ENCODE measurements around the gene SSTR5. TPM values are rescaled to one million over a fixed set of nuclear protein-coding genes. Genes with fewer than 3 reads are reported as not detected.

The SSTR5 gene
- polyA plus RNA-seq, 2 of the 4 experiments (the other 2 are of a cell fraction) = 0.06 to 0.08 TPM

DNA sequence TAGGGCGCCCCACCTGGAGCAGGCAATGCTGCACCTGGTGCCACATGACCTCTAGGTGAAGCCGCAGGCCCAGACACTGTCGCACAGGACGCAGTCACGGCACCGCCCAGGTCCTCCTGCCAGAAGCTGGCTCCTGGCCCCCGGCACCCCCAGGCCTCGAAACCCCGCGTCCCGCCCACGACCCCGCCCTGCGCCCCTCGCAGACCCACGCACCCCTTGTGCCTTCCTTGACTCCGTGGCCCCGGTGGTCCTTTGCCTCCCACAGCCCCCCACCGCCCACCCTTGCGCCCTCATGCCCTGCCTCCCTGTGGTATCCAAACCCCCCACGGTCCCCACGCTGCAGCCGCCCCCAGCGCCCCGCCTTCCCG lies 29.8 kb downstream of the SSTR5 start:
- ChIA-PET CTCF (interaction anchor here (0.8 to 2.0 kb wide), 13 partner anchors 10 to 317 kb away, joined by 3 to 10 read pairs (median 5); no protein-coding TSS in a partner anchor), POLR2A (interaction anchor here (1.0 kb wide), 1 partner anchor 45 kb away, joined by 6 read pairs; no protein-coding TSS in a partner anchor)
- no peak for DNase-seq (ENCODE audit: low read depth in 1 of 2, low spot score in 1 of 2)
- H3K27ac ChIP-seq = no peak overlapping the region
- H3K4me3 ChIP-seq = no peak overlapping the region
- H3K9me3 ChIP-seq = no peaks in the 10 kb centered on the region
- ATAC-seq = no peak
- no peak for FAIRE-seq
- peaks cover 19% of the 10 kb centered on the region for H3K4me1 ChIP-seq
- 29% methylated on average over 6 of the region's 26 CpGs for WGBS (ENCODE audit: missing lambda C conversion rate)
- H3K4me2 ChIP-seq = no peak overlapping the region
- TF ChIP-seq, protein P1, sequence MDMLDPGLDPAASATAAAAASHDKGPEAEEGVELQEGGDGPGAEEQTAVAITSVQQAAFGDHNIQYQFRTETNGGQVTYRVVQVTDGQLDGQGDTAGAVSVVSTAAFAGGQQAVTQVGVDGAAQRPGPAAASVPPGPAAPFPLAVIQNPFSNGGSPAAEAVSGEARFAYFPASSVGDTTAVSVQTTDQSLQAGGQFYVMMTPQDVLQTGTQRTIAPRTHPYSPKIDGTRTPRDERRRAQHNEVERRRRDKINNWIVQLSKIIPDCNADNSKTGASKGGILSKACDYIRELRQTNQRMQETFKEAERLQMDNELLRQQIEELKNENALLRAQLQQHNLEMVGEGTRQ (IDR thresholded peaks at IDR 0.05) = no peak
- no peak for TF ChIP-seq EHF (CRISPR knock-in tag; IDR thresholded peaks at IDR 0.05)
- TF ChIP-seq, protein P2, sequence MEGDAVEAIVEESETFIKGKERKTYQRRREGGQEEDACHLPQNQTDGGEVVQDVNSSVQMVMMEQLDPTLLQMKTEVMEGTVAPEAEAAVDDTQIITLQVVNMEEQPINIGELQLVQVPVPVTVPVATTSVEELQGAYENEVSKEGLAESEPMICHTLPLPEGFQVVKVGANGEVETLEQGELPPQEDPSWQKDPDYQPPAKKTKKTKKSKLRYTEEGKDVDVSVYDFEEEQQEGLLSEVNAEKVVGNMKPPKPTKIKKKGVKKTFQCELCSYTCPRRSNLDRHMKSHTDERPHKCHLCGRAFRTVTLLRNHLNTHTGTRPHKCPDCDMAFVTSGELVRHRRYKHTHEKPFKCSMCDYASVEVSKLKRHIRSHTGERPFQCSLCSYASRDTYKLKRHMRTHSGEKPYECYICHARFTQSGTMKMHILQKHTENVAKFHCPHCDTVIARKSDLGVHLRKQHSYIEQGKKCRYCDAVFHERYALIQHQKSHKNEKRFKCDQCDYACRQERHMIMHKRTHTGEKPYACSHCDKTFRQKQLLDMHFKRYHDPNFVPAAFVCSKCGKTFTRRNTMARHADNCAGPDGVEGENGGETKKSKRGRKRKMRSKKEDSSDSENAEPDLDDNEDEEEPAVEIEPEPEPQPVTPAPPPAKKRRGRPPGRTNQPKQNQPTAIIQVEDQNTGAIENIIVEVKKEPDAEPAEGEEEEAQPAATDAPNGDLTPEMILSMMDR (IDR thresholded peaks at IDR 0.05) = no peak
- TF ChIP-seq ZC3H11A (IDR thresholded peaks at IDR 0.05) = no peak
- TF ChIP-seq ZNF302 (CRISPR knock-in tag; IDR thresholded peaks at IDR 0.05) = no peak
- no peak for TF ChIP-seq FOXS1 (CRISPR knock-in tag; IDR thresholded peaks at IDR 0.05)
- no peak for TF ChIP-seq KDM1A (IDR thresholded peaks at IDR 0.05; ENCODE audit: low read depth)
- no peak for TF ChIP-seq RCOR1 (IDR thresholded peaks at IDR 0.05; ENCODE audit: low read depth, low read length)
- no peak for TF ChIP-seq GATA3 (IDR thresholded peaks at IDR 0.05; ENCODE audit: borderline replicate concordance)
- TF ChIP-seq CEBPB (IDR thresholded peaks at IDR 0.05) = no peak
- TF ChIP-seq KDM5A (IDR thresholded peaks at IDR 0.05) = no peak
- no peak for TF ChIP-seq ZFP36 (IDR thresholded peaks at IDR 0.05; ENCODE audit: borderline replicate concordance, partially characterized antibody)
- TF ChIP-seq RNF2 (IDR thresholded peaks at IDR 0.05; ENCODE audit: borderline replicate concordance, low read depth) = no peak
- no peak for TF ChIP-seq FOSB (CRISPR knock-in tag; IDR thresholded peaks at IDR 0.05)
- TF ChIP-seq POLR2AphosphoS2 (conservative IDR thresholded peaks at IDR 0.05; ENCODE audit: low read length) = no peak
- no peak for TF ChIP-seq RFX5 (IDR thresholded peaks at IDR 0.05)
- TF ChIP-seq JUN (IDR thresholded peaks at IDR 0.05) = no peak
- no peak for TF ChIP-seq HOXA7 (CRISPR knock-in tag; IDR thresholded peaks at IDR 0.05)
- TF ChIP-seq EHMT2 (IDR thresholded peaks at IDR 0.05; ENCODE audit: low read depth) = no peak

DNA sequence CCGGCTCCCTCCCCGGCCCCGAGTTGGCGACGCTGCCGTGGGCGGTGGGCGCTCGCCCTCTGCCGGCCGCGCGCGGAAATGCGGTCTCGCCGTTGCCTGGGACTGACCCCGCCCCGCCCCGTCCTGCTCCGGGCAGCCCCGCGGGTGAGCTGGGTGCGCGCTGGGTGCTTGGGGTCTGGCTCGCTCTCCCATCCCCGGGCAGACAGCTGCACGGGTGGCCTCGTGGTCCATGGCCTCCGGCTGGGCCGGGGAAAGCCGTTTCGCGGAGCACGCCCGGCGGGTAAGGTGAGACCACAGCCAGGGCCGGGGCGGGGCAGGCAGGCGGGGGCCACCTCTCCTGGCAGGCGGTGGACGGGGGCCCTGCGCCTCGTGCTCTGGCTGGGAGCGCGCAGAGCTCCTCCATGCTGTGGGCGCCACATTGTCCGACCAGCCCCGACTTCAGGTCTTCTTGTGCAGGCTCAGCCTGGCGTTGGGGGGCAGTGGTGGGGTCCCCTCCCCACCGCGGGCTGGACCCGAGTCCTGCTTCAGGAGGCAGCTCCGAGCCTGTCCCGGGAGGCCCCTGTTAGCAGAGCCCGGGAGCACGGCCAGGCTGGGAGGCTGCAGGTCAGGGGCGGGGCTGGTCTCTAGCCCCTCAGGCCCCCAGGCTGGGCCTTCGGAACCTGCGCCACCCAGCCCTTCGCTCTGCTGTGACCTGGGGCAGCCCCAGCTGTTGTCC lies 30.5 kb downstream of the SSTR5 start:
- H3K4me1 ChIP-seq = peaks cover 19% of the 10 kb centered on the region
- peak overlapping the region; percentile 48 to 74; a peak in 4 of 6 replicates for H3K27ac ChIP-seq
- peak overlapping the region; percentile 28; the same call in 2 of the 3 replicates for H3K4me3 ChIP-seq
- CTCF ChIA-PET = interaction anchor here (0.7 to 1.8 kb wide), 32 partner anchors 9 to 517 kb away, joined by 3 to 12 read pairs (median 4); partner anchors contain the start of genes GNG13 and TPSG1
- ATAC-seq = peak in 1 of 2 experiments; percentile 64; a peak in 3 of 6 replicates
- DNase-seq (ENCODE audit: low read depth in 1 of 2, low spot score in 1 of 2) = peak in 1 of 2 experiments; percentile 62
- no peaks in the 10 kb centered on the region for H3K9me3 ChIP-seq
- 42% methylated on average over 4 of the region's 61 CpGs for WGBS (ENCODE audit: missing lambda C conversion rate)
- no peak for TF ChIP-seq HEYL (CRISPR knock-in tag; IDR thresholded peaks at IDR 0.05)
- TF ChIP-seq FOSL2 (IDR thresholded peaks at IDR 0.05) = no peak
- TF ChIP-seq FOSL2 (CRISPR knock-in tag; IDR thresholded peaks at IDR 0.05) = no peak
- peak; percentile 78 to 93 for TF ChIP-seq RAD21 (conservative IDR thresholded peaks at IDR 0.05 in 1 of 2, IDR thresholded peaks at IDR 0.05 in 1 of 2)
- TF ChIP-seq SREBF2 (IDR thresholded peaks at IDR 0.05) = no peak
- peak; percentile 94 for TF ChIP-seq SMC3 (IDR thresholded peaks at IDR 0.05)
- 0 out of 2 replicates have a peak, but pooled peaks have one; percentile 46 for TF ChIP-seq MAZ (IDR thresholded peaks at IDR 0.05; ENCODE audit: borderline replicate concordance, low read depth, low read length)
- no peak for TF ChIP-seq NR3C1 (IDR thresholded peaks at IDR 0.05)
- TF ChIP-seq ZFP36 (IDR thresholded peaks at IDR 0.05; ENCODE audit: borderline replicate concordance, partially characterized antibody) = no peak
- TF ChIP-seq, protein P2 (IDR thresholded peaks at IDR 0.05) = peak; percentile 53
- TF ChIP-seq RARB (CRISPR knock-in tag; IDR thresholded peaks at IDR 0.05) = no peak
- no peak for TF ChIP-seq ZNF302 (CRISPR knock-in tag; IDR thresholded peaks at IDR 0.05)
- TF ChIP-seq POLR2A (IDR thresholded peaks at IDR 0.05; ENCODE audit: low read length) = no peak
- TF ChIP-seq, protein P3, sequence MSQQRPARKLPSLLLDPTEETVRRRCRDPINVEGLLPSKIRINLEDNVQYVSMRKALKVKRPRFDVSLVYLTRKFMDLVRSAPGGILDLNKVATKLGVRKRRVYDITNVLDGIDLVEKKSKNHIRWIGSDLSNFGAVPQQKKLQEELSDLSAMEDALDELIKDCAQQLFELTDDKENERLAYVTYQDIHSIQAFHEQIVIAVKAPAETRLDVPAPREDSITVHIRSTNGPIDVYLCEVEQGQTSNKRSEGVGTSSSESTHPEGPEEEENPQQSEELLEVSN (IDR thresholded peaks at IDR 0.05; ENCODE audit: borderline replicate concordance, low read depth) = no peak
- no peak for FAIRE-seq
- peak overlapping the region; percentile 83 for H3K4me2 ChIP-seq
- POLR2A ChIA-PET = interaction anchor here (1.0 kb wide), 1 partner anchor 46 kb away, joined by 6 read pairs; no protein-coding TSS in a partner anchor
